HCT116 (cell line): ENCODE data around the gene TMEM51.

Source experiments
- EZH2 ChIP-seq: fragments of 200-600 bp; sonication (generic); IDR thresholded peaks from 2 replicates; pipeline ENCODE4 v1.6.1; 2017; ENCODE audit warnings: antibody characterized with exemption, mixed run types
- JUND ChIP-seq: IDR thresholded peaks from 2 replicates; pipeline ENCODE4 v1.6.1; 2012
- POLR2A ChIP-seq: IDR thresholded peaks from 2 replicates; pipeline ENCODE4 v1.7.0; 2011; ENCODE audit warnings: borderline replicate concordance; ENCODE audit not compliant: insufficient read depth, insufficient read length; ENCODE audit errors: extremely low read depth
- RAD21 ChIP-seq: IDR thresholded peaks from 2 replicates; pipeline ENCODE4 v1.6.1; 2012; ENCODE audit warnings: low read depth, mild to moderate bottlenecking
- SIN3A ChIP-seq: IDR thresholded peaks from 2 replicates; pipeline ENCODE4 v1.6.1; 2012; ENCODE audit warnings: low read depth
- YY1 ChIP-seq: IDR thresholded peaks from 2 replicates; pipeline ENCODE4 v1.6.1; 2011; ENCODE audit warnings: low read length, low read depth, moderate library complexity, mild to moderate bottlenecking; ENCODE audit not compliant: insufficient replicate concordance; ENCODE audit errors: extremely low read depth
- ZNF274 ChIP-seq: fragments of 200-500 bp; sonication (Bioruptor generic); IDR thresholded peaks from 2 replicates; pipeline ENCODE4 v1.6.1; 2014; ENCODE audit warnings: mild to moderate bottlenecking, low read depth, low read length, inconsistent platforms
- TF ChIP-seq, protein P1 (sequence below), 3 experiments: fragments of 200-600 bp in 1 of 3; sonication (generic) in 1 of 3; IDR thresholded peaks in 2 of 3; conservative IDR thresholded peaks in 1 of 3; 2 replicates each; pipeline ENCODE4 v1.5.1; 2012 to 2017; ENCODE audit warnings: low read depth in 2 of 3, low read length in 2 of 3, antibody characterized with exemption in 1 of 3, borderline replicate concordance in 1 of 3, control low read depth in 1 of 3, mild to moderate bottlenecking in 1 of 3, mixed read lengths in 1 of 3, mixed run types in 1 of 3, moderate library complexity in 1 of 3; ENCODE audit not compliant: insufficient read depth in 1 of 3

DNA sequence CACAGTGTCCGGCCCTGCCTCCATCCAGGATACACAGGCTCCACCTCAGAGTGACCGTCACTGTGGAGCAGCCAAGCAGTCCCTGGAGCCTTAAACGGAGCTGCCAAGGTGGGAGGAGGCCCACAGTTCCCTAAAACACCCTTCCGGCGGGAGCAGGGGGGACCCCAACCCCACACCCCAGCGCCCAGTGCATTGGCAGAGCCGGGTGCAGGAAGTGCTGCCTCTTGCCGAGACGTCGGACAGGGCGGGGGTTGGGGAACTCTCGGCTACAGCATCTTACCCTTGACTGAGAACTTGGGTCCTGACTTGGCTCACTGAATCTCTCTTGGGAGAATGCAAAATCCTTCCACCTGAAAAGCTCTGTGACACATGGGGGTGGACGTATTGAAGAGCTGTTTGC is 38.7 kb upstream of the TMEM51 start:
- TF ChIP-seq, protein P1, sequence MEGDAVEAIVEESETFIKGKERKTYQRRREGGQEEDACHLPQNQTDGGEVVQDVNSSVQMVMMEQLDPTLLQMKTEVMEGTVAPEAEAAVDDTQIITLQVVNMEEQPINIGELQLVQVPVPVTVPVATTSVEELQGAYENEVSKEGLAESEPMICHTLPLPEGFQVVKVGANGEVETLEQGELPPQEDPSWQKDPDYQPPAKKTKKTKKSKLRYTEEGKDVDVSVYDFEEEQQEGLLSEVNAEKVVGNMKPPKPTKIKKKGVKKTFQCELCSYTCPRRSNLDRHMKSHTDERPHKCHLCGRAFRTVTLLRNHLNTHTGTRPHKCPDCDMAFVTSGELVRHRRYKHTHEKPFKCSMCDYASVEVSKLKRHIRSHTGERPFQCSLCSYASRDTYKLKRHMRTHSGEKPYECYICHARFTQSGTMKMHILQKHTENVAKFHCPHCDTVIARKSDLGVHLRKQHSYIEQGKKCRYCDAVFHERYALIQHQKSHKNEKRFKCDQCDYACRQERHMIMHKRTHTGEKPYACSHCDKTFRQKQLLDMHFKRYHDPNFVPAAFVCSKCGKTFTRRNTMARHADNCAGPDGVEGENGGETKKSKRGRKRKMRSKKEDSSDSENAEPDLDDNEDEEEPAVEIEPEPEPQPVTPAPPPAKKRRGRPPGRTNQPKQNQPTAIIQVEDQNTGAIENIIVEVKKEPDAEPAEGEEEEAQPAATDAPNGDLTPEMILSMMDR (IDR thresholded peaks at IDR 0.05 in 2 of 3, conservative IDR thresholded peaks at IDR 0.05 in 1 of 3; ENCODE audit: borderline replicate concordance in 1 of 3, insufficient read depth in 1 of 3, low read depth in 2 of 3, low read length in 2 of 3), result no peak
- TF ChIP-seq SIN3A (no peak), ZNF274 (no peak), POLR2A (no peak), YY1 (no peak), JUND (no peak), RAD21 (no peak), EZH2 (no peak)
